ENCODE results near the gene DUSP18.

GRCh38 chr22:30694640-30695350, 27.1 kb upstream of the DUSP18 start, which contains the start of gene OSBP2:
- TF ChIP-seq CTCF (IDR thresholded peaks at IDR 0.05 in 2 of 3, conservative IDR thresholded peaks at IDR 0.05 in 1 of 3; ENCODE audit: insufficient read depth in 2 of 3, low read depth in 1 of 3, low read length in 3 of 3) (no peak), ZNF57 (CRISPR knock-in tag; IDR thresholded peaks at IDR 0.05) (no peak), HNRNPL (IDR thresholded peaks at IDR 0.05; ENCODE audit: low read depth, low read length) (no peak), SMARCE1 (IDR thresholded peaks at IDR 0.05) (no peak)
- TF ChIP-seq, protein P1, sequence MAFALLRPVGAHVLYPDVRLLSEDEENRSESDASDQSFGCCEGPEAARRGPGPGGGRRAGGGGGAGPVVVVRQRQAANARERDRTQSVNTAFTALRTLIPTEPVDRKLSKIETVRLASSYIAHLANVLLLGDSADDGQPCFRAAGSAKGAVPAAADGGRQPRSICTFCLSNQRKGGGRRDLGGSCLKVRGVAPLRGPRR (CRISPR knock-in tag; IDR thresholded peaks at IDR 0.05), result no peak

All from K562 (cell line).